ENCODE results near the gene HGS. TPM values are rescaled to one million over a fixed set of nuclear protein-coding genes. Genes with fewer than 3 reads are reported as not detected.

Gene HGS
- total RNA-seq, 2 donors from 2014 or later = 140 to 220 TPM

GRCh38 chr17:81648013-81648706 lies 35.7 kb upstream of the HGS start:
- DNase-seq (ENCODE audit: low spot score) (no peak), ATAC-seq (no peak)
- peaks cover 0 to 2% of the 10 kb centered on the region in 2 donors for H3K4me1 Mint-ChIP-seq (ENCODE audit: low read depth in 2 of 2)
- H3K9me3 Mint-ChIP-seq = no peaks in the 10 kb centered on the region
- H3K27ac Mint-ChIP-seq = no peak overlapping the region
- no peak overlapping the region for H3K4me3 Mint-ChIP-seq
- no peaks in the 10 kb centered on the region for H3K36me3 Mint-ChIP-seq
- H3K27me3 Mint-ChIP-seq = peaks cover 0 to 10% of the 10 kb centered on the region in 2 donors

GRCh38 chr17:81648707-81649085 lies 35.1 kb upstream of the HGS start:
- no peak overlapping the region for H3K4me3 Mint-ChIP-seq
- no peaks in the 10 kb centered on the region for H3K36me3 Mint-ChIP-seq
- no peak overlapping the region for H3K27ac Mint-ChIP-seq
- peaks cover 0 to 10% of the 10 kb centered on the region in 2 donors for H3K27me3 Mint-ChIP-seq
- no peaks in the 10 kb centered on the region for H3K9me3 Mint-ChIP-seq
- H3K4me1 Mint-ChIP-seq (ENCODE audit: low read depth in 2 of 2) = peaks cover 0 to 7% of the 10 kb centered on the region in 2 donors
- ATAC-seq = no peak
- no peak for DNase-seq (ENCODE audit: low spot score)

- no peak for ATAC-seq
- Mint-ChIP-seq H3K36me3 (no peaks in the 10 kb centered on the region), H3K4me1 (ENCODE audit: low read depth in 2 of 2) (peaks cover 0 to 9% of the 10 kb centered on the region in 2 donors), H3K9me3 (no peaks in the 10 kb centered on the region), H3K27me3 (peaks cover 0 to 10% of the 10 kb centered on the region in 2 donors), H3K4me3 (no peak overlapping the region), H3K27ac (no peak overlapping the region)
- no peak for DNase-seq (ENCODE audit: low spot score)
Observed at GRCh38 chr17:81650951-81651350, 32.9 kb upstream of the HGS start.

GRCh38 chr17:81651692-81652091 lies 32.1 kb upstream of the HGS start:
- peaks cover 0 to 10% of the 10 kb centered on the region in 2 donors for H3K27me3 Mint-ChIP-seq
- no peak for DNase-seq (ENCODE audit: low spot score)
- peak overlapping the region; percentile 36 for H3K4me3 Mint-ChIP-seq
- H3K4me1 Mint-ChIP-seq (ENCODE audit: low read depth in 2 of 2) = peaks cover 0 to 9% of the 10 kb centered on the region in 2 donors
- H3K36me3 Mint-ChIP-seq = no peaks in the 10 kb centered on the region
- no peak overlapping the region for H3K27ac Mint-ChIP-seq
- ATAC-seq = no peak
- no peaks in the 10 kb centered on the region for H3K9me3 Mint-ChIP-seq

- Mint-ChIP-seq H3K27me3 (peaks cover 0 to 6% of the 10 kb centered on the region in 2 donors), H3K4me3 (peak overlapping the region; percentile 86), H3K36me3 (no peaks in the 10 kb centered on the region), H3K4me1 (ENCODE audit: low read depth in 2 of 2) (peaks cover 0 to 9% of the 10 kb centered on the region in 2 donors), H3K9me3 (no peaks in the 10 kb centered on the region), H3K27ac (peak overlapping the region; percentile 46 to 86)
- ATAC-seq (peak; percentile 64 to 66), DNase-seq (ENCODE audit: low spot score) (no peak)
Observed at GRCh38 chr17:81652906-81653771, 30.7 kb upstream of the HGS start.

- Mint-ChIP-seq H3K27ac (no peak overlapping the region), H3K4me1 (ENCODE audit: low read depth in 2 of 2) (peaks cover 0 to 9% of the 10 kb centered on the region in 2 donors), H3K9me3 (no peaks in the 10 kb centered on the region), H3K36me3 (no peaks in the 10 kb centered on the region), H3K4me3 (no peak overlapping the region), H3K27me3 (no peaks in the 10 kb centered on the region)
- no peak for ATAC-seq
- DNase-seq (ENCODE audit: low spot score) = no peak
Observed at GRCh38 chr17:81655378-81656117, 28.3 kb upstream of the HGS start.

- no peak for DNase-seq (ENCODE audit: low spot score)
- no peak within 1 kb of the TSS for H3K4me3 Mint-ChIP-seq
- peaks cover 0 to 9% of the 10 kb centered on the region in 2 donors for H3K4me1 Mint-ChIP-seq (ENCODE audit: low read depth in 2 of 2)
- H3K27ac Mint-ChIP-seq = no peak within 1 kb of the TSS
- H3K27me3 Mint-ChIP-seq = no peaks in the 10 kb centered on the region
- H3K36me3 Mint-ChIP-seq = no peaks in the 10 kb centered on the region
- no peaks in the 10 kb centered on the region for H3K9me3 Mint-ChIP-seq
- no peak for ATAC-seq
Observed at GRCh38 chr17:81656118-81656743, 27.6 kb upstream of the HGS start, which contains the start of gene PDE6G. PDE6G (minus strand) TSS chr17:81656542; CDS start chr17:81653305, 3,237 bp downstream.

- Mint-ChIP-seq H3K4me1 (ENCODE audit: low read depth in 2 of 2) (peaks cover 0 to 9% of the 10 kb centered on the region in 2 donors), H3K27ac (no peak overlapping the region), H3K9me3 (no peaks in the 10 kb centered on the region), H3K4me3 (no peak overlapping the region), H3K36me3 (no peaks in the 10 kb centered on the region), H3K27me3 (no peaks in the 10 kb centered on the region)
- DNase-seq (ENCODE audit: low spot score) (peak; percentile 44), ATAC-seq (no peak)
Observed at GRCh38 chr17:81656835-81657234, 27.0 kb upstream of the HGS start.

- no peaks in the 10 kb centered on the region for H3K9me3 Mint-ChIP-seq
- no peaks in the 10 kb centered on the region for H3K36me3 Mint-ChIP-seq
- H3K4me3 Mint-ChIP-seq = no peak overlapping the region
- no peak for ATAC-seq
- H3K27me3 Mint-ChIP-seq = no peaks in the 10 kb centered on the region
- peak; percentile 8 for DNase-seq (ENCODE audit: low spot score)
- no peak overlapping the region for H3K27ac Mint-ChIP-seq
- no peaks in the 10 kb centered on the region for H3K4me1 Mint-ChIP-seq (ENCODE audit: low read depth in 2 of 2)
Observed at GRCh38 chr17:81659038-81659437, 24.8 kb upstream of the HGS start.

- no peak for ATAC-seq
- Mint-ChIP-seq H3K27me3 (no peaks in the 10 kb centered on the region), H3K27ac (no peak overlapping the region), H3K4me3 (no peak overlapping the region), H3K4me1 (ENCODE audit: low read depth in 2 of 2) (peaks cover 4% of the 10 kb centered on the region in 2 donors), H3K9me3 (no peaks in the 10 kb centered on the region), H3K36me3 (no peaks in the 10 kb centered on the region)
- DNase-seq (ENCODE audit: low spot score) = no peak
Observed at GRCh38 chr17:81660441-81660840, 23.4 kb upstream of the HGS start.

- no peaks in the 10 kb centered on the region for H3K36me3 Mint-ChIP-seq
- ATAC-seq (no peak), DNase-seq (ENCODE audit: low spot score) (no peak)
- H3K27me3 Mint-ChIP-seq = no peaks in the 10 kb centered on the region
- peaks cover 12% of the 10 kb centered on the region in 2 donors for H3K4me1 Mint-ChIP-seq (ENCODE audit: low read depth in 2 of 2)
- H3K27ac Mint-ChIP-seq = no peak overlapping the region
- no peaks in the 10 kb centered on the region for H3K9me3 Mint-ChIP-seq
- no peak overlapping the region for H3K4me3 Mint-ChIP-seq
Observed at GRCh38 chr17:81662002-81662401, 21.8 kb upstream of the HGS start.

GRCh38 chr17:81664051-81664470 lies 19.8 kb upstream of the HGS start:
- no peaks in the 10 kb centered on the region for H3K9me3 Mint-ChIP-seq
- H3K27ac Mint-ChIP-seq = no peak overlapping the region
- H3K27me3 Mint-ChIP-seq = no peaks in the 10 kb centered on the region
- no peak overlapping the region for H3K4me3 Mint-ChIP-seq
- DNase-seq (ENCODE audit: low spot score) = no peak
- no peak for ATAC-seq
- H3K36me3 Mint-ChIP-seq = no peaks in the 10 kb centered on the region
- H3K4me1 Mint-ChIP-seq (ENCODE audit: low read depth in 2 of 2) = peaks cover 23 to 24% of the 10 kb centered on the region in 2 donors
